HG02642 (cell line): ENCODE data around the gene LRMDA.
"Not testable (repeated sequence)": the region's sequence is repeated elsewhere in the genome, so short reads cannot be mapped to it uniquely, and the experiment has no call there.

ENCODE experiments used
- ATAC-seq: cut with Tn5 transposase; IDR thresholded peaks from one replicate; pipeline ENCODE4 v1.9.1; 2021; ENCODE audit warnings: mild to moderate bottlenecking; ENCODE audit not compliant: unreplicated experiment, poor library complexity

The LRMDA gene

GRCh38 chr10:75753621-75754020 is 322.2 kb downstream of the LRMDA start:
- no peak for ATAC-seq

- no peak for ATAC-seq
Measured at GRCh38 chr10:75754096-75754831, 322.8 kb downstream of the LRMDA start.

GRCh38 chr10:75755528-75755927 is 324.1 kb downstream of the LRMDA start:
- no peak for ATAC-seq

- no peak for ATAC-seq
Measured at GRCh38 chr10:75761289-75761688, 329.9 kb downstream of the LRMDA start.

GRCh38 chr10:75762431-75762802 is 331.0 kb downstream of the LRMDA start:
- ATAC-seq = no peak

- no peak for ATAC-seq
Measured at GRCh38 chr10:75763652-75764051, 332.2 kb downstream of the LRMDA start.

- no peak for ATAC-seq
Measured at GRCh38 chr10:75764974-75765788, 333.8 kb downstream of the LRMDA start.

GRCh38 chr10:75765789-75766096 is 334.3 kb downstream of the LRMDA start:
- ATAC-seq = no peak

- ATAC-seq = no peak
Measured at GRCh38 chr10:75766106-75766505, 334.7 kb downstream of the LRMDA start.

GRCh38 chr10:75766752-75767151 is 335.3 kb downstream of the LRMDA start:
- not testable (repeated sequence) for ATAC-seq

- ATAC-seq = no peak
Measured at GRCh38 chr10:75770626-75771081, 339.2 kb downstream of the LRMDA start.

GRCh38 chr10:75771606-75772005 is 340.2 kb downstream of the LRMDA start:
- no peak for ATAC-seq

GRCh38 chr10:75772153-75772887 is 340.9 kb downstream of the LRMDA start:
- ATAC-seq = peak; percentile 60

- ATAC-seq = no peak
Measured at GRCh38 chr10:75773231-75773780, 341.9 kb downstream of the LRMDA start.

GRCh38 chr10:75773813-75774782 is 342.7 kb downstream of the LRMDA start:
- ATAC-seq = no peak

GRCh38 chr10:75774783-75775490 is 343.5 kb downstream of the LRMDA start:
- no peak for ATAC-seq

GRCh38 chr10:75776738-75777504 is 345.5 kb downstream of the LRMDA start:
- ATAC-seq = no peak

GRCh38 chr10:75778665-75779064 is 347.2 kb downstream of the LRMDA start:
- ATAC-seq = no peak
